Measurements from ENCODE around the gene FIG4.
A peak's percentile ranks its signal among the peaks of the same experiment; 100 is the strongest.
"Not testable (repeated sequence)": the region's sequence is repeated elsewhere in the genome, so short reads cannot be mapped to it uniquely, and the experiment has no call there.

Gene FIG4

DNA sequence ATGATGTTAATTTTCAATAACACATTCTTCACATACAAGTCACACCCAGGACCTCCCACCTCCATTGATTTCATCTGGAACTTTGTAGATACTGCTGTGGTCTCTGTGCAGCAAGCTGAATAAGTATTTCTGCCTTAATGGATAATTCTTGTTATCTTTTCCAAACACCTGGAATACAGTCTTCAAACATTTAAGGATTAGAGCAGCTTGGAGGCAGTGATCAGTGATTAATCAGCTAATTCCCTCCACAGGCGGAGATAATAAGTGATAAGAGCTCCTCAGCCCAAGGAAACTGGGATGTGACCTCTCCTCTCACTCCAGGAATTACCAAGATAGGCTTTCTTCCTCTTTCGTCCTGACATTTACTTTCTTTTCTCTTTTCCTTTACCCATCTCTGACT is 110.7 kb downstream of the FIG4 start:
- DNase-seq: no peak

- no peak for DNase-seq
These were observed 112.9 kb downstream of the FIG4 start for GRCh38 chr6:109804020-109804419.

GRCh38 chr6:109807881-109808280 is 116.8 kb downstream of the FIG4 start:
- DNase-seq: no peak

GRCh38 chr6:109808837-109809236 is 117.7 kb downstream of the FIG4 start:
- DNase-seq: no peak

DNA sequence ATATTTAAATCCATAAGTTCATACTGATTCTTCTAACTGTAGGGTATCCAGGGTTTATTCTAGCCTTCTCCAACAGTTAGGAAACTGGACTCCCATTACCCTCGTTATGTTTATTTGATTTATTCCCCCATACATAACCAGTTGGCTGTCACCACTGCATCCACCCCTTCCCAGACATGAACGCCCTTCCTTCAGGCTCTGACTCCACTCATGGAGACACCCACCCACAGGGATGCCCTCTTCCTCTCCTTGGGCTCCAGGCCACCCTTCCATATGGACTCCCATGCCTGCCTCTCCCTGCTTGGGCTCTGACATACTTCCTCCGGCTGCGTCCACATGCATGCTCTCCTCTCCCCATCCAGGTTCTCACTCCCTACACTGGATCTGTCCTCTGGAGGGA is 124.0 kb downstream of the FIG4 start:
- DNase-seq: no peak

GRCh38 chr6:109816452-109817374 is 125.6 kb downstream of the FIG4 start:
- peak; percentile 11 for DNase-seq

- no peak for DNase-seq
These were observed 129.7 kb downstream of the FIG4 start for GRCh38 chr6:109820706-109821350.

GRCh38 chr6:109821428-109821827 is 130.3 kb downstream of the FIG4 start:
- DNase-seq: no peak

DNA sequence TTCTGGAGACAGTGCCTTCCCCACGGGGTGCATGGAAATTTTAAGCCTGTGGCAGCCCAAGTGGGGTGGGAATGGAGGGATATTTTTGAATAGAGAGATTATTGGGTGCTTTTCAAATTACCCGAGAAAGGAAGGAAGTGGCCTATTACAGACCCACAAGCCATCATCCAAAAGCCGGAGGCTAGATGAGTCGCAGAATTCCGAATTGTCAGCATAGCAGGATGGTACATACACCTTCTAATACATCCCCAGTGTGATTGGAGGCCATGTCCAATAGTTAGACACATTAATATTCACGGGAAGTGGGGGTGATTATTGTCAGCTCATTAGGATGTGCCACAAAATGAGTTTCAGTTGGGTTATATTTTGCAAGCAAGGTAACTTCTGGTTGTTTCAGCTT is 133.0 kb downstream of the FIG4 start:
- DNase-seq: no peak

DNA sequence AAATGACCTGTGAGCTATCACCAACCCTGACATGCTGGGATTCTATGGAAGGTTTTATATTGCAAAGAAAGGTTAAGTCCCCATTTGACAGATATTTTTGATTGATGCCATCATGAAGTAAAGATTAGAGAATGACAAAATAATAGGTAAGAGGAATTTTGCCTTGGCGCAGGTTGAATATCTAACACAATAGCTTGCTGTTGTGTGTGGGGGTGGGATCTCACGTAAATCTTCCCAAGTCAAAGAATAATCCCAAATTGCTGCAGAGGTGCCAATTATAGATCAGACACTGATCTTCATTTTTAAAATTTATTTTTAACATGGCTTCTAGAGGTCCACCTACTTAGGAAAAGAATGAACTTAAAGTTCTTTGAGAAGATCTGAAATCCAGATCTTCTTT is 135.5 kb downstream of the FIG4 start:
- DNase-seq: no peak

- DNase-seq: not testable (repeated sequence)
These were observed 140.3 kb downstream of the FIG4 start for GRCh38 chr6:109831352-109831751.

GRCh38 chr6:109834131-109834530 is 143.0 kb downstream of the FIG4 start:
- peak; percentile 24 for DNase-seq

DNA sequence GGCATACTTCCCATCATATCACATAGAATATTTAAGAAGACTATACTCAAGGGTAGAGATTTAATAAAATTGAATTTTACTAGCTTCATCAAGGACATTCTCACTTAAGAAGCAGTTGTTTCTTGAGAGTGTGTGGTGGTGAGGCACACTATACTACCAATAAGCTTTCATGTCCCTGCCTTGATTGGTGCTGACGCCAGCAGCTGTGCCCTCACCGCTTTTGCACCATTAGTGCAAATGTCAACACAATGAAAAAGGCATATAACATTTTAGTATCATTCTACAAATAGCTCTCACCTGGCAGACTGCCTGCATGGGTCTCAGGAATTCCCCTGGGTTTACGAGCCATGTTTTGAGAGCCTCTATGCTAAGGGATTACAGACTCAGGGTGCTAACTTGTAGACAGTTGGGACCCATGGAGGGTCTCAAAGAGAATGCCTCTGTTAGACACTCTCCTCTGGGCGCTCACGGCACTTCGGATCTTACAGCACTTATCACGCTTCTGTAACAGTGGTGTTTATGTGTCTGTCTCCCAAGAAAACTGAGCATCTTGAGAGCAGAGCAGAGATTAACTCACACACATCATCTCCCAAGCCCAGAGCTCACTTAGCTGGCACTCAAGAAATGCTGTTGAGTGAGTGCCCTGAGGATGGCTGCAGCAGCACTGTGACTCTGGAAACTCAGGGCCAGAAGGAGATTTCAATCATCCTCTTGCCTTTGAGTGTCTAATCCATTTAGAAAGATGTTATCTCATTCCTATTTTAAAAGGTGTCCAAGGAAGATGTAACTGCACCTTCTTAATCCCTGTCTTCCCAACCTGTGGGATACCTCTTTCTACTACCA is 143.7 kb downstream of the FIG4 start:
- no peak for DNase-seq

DNA sequence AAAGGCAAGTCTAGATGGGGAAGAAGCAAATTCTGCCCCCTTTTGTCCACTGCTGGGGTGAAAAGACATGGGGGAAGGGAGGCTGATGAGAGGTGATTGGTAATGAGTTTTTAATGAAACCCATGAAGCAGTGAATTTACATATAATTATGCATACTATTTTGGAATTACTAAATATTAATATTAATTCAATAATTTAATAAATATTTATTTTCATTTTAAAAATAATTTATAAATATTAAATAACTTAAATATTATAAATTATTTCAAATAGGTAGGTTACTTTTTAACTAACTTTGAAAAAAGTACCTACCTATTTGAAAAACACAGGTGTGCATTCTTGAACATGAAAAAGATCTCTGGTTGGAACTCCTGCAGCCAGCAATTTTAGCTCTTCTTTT is 148.9 kb downstream of the FIG4 start:
- no peak for DNase-seq

DNA sequence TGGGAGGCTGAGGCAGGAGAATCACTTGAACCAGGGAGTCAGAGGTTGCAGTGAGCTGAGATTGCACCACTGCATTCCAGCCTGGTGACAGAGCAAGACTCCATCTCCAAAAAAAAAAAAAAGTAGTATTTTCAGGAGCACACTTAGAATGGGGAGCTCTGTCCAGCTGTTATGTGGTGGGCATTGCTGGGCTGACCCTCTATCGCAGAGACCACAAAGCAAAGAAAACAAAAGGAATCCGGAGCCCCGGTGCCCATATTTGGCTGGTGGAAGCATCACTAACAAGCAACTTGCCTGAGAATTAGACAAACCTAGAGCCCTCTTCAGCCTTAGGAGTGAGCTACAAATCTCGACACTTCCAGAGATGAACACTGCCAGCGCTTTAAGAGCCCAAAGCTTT is 149.7 kb downstream of the FIG4 start:
- DNase-seq: no peak

- DNase-seq: no peak
These were observed 150.8 kb downstream of the FIG4 start for GRCh38 chr6:109841869-109842268.

GRCh38 chr6:109852713-109853112 is 161.6 kb downstream of the FIG4 start:
- no peak for DNase-seq

- no peak for DNase-seq
These were observed 162.3 kb downstream of the FIG4 start for GRCh38 chr6:109853426-109853825.

DNA sequence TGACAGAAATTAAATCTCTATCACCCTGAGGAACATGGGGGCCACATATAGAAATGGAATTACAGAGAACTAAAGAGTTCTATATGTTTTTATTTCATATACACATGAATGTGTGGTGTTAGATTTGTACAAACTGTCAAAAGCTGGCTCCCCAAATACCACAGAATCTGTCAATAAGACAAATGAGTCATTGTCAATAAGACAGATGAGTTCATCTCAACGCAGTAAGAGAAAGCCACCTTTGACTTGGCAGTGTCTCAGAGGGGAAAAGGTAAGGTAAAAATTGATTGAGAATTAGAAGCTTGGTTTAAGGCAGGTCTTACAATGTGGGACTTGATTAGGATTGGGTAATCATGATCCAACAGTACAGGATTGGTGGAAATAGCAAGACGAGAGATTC is 162.9 kb downstream of the FIG4 start:
- no peak for DNase-seq

DNA sequence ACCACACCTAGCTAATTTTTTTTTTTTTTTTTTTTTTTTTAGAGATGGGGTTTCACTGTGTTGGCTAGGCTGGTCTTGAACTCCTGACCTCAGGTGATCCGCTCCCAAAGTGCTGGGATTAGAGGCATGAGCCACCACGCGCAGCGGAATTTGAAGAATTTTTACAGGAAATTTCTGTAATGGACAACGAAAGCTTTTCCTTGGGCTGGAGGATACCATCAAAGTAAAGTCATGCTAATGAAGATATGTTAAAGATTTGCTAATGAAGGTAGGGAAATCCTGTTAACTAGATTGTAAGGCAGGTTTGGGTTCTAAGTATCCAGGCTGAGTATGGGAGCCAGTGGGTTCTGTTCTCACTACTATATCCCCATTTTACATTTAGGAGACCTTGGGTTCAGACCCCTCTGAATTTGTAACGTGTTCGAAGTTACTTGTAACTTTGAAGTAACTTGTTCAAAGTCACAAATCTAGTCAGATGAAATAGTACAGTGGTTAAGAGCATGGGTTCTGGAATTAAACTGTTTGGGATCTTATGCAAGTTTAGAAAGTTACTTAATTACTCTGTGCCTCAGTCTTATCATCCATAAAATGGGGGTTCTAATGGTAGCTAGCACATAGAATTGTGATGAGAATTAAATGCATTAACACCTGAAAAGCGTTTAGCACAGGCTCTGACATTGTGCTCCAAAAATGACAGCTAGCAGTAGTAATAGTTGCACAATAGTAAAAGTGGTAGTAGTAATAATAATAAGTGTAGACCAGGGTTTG is 163.6 kb downstream of the FIG4 start:
- no peak for DNase-seq

DNA sequence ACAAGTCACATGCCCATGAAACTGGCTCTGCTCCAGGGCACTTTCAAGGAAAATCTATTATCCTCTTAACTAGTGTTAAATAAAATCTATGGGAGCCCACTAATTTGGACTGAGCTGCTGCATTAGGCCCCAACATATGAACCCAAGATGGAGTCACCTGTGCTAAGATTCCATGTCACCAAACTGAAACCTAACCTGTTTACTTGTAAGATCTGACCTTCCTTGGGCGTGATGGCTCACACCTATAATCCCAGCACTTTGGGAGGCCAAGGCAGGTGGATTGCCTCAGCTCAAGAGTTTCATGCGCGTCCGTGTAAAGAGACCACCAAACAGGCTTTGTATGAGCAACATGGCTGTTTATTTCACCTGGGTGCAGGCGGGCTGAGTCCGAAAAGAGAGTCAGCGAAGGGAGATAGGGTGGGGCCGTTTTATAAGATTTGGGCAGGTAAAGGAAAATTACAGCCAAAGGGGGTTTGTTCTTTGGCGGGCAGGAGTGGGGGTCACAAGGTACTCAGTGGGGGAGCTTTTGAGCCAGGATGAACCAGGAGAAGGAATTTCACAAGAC is 164.5 kb downstream of the FIG4 start:
- DNase-seq: not testable (repeated sequence)

- DNase-seq: no peak
These were observed 170.8 kb downstream of the FIG4 start for GRCh38 chr6:109861946-109862345.
